MCF 10A (cell line): ENCODE results near the gene SLC6A19. TPM values are rescaled to one million over a fixed set of nuclear protein-coding genes. Genes with fewer than 3 reads are reported as not detected.

Source experiments
- Bru-seq: library from RNA; stranded (reverse); fragments of 400-500 nt; gene quantifications from one replicate; lab custom pipeline; 2021; lab: Mats Ljungman, UMichigan
- BruChase-seq, 2 experiments: library from RNA; stranded (reverse); fragments of 400-500 nt; gene quantifications; one replicate each; lab custom pipeline; 2021; lab: Mats Ljungman, UMichigan
- BruUV-seq: library from RNA; stranded (reverse); fragments of 400-500 nt; replicated peaks from 2 replicates; lab custom pipeline; 2021; lab: Mats Ljungman, UMichigan
- CTCF ChIA-PET: fragments of 300-600 bp; sonication (Branson Sonifier 250); formaldehyde crosslinking; extraction: SDS; loops from one replicate; lab custom pipeline; 2021; ENCODE audit warnings: antibody characterized with exemption, inconsistent platforms; lab: Yijun Ruan, JAX
- POLR2A ChIA-PET: fragments of 300-600, 350-650 bp; sonication (Branson Sonifier 250); formaldehyde crosslinking; extraction: SDS; loops from one replicate; lab custom pipeline; 2020; ENCODE audit warnings: antibody characterized with exemption, inconsistent platforms; lab: Yijun Ruan, JAX
- DNase-seq: peaks from one replicate; pipeline ENCODE4 v3.0.0-alpha.2; 2018; ENCODE audit not compliant: unreplicated experiment
- H3K27ac Mint-ChIP-seq: one replicate; pipeline ENCODE4 v1.8.0; 2022; ENCODE audit warnings: mild to moderate bottlenecking, low read depth, mixed read lengths; ENCODE audit not compliant: unreplicated experiment
- H3K27me3 Mint-ChIP-seq: one replicate; pipeline ENCODE4 v1.8.0; 2022; ENCODE audit warnings: mixed read lengths; ENCODE audit not compliant: insufficient read depth, unreplicated experiment
- H3K36me3 Mint-ChIP-seq: one replicate; pipeline ENCODE4 v1.8.0; 2022; ENCODE audit warnings: mild to moderate bottlenecking, moderate library complexity, mixed read lengths; ENCODE audit not compliant: insufficient read depth, unreplicated experiment
- H3K4me1 Mint-ChIP-seq: one replicate; pipeline ENCODE4 v1.8.0; 2022; ENCODE audit warnings: mixed read lengths; ENCODE audit not compliant: insufficient read depth, unreplicated experiment
- H3K4me3 Mint-ChIP-seq: one replicate; pipeline ENCODE4 v1.8.0; 2022; ENCODE audit warnings: mild to moderate bottlenecking, moderate library complexity, mixed read lengths; ENCODE audit not compliant: unreplicated experiment
- H3K9me3 Mint-ChIP-seq: one replicate; pipeline ENCODE4 v1.8.0; 2022; ENCODE audit warnings: mixed read lengths; ENCODE audit not compliant: unreplicated experiment
- CTCF ChIP-seq: fragments of 200-600 bp; IDR thresholded peaks from one replicate; pipeline ENCODE4 v1.8.0; 2022; ENCODE audit warnings: antibody characterized with exemption, mild to moderate bottlenecking; ENCODE audit not compliant: unreplicated experiment
- intact Hi-C: fragments of 100-400 bp; cut with micrococcal nuclease; formaldehyde crosslinking; loops from 2 replicates; pipeline ENCODE4 v1.14.1; 2022
- long read RNA-seq: library from polyadenylated mRNA; stranded (forward); transcript quantifications from one replicate; pipeline ENCODE4 v2.0.0, GENCODE V29; 2022
- total RNA-seq: library from RNA; stranded (reverse); gene quantifications from 2 replicates; pipeline ENCODE4 v1.2.3, GENCODE V29; 2022

Gene SLC6A19
- not detected in 2 replicates for total RNA-seq
- Bru-seq, nascent RNA: not detected
- not detected for BruChase-seq, experiment 1, labeled RNA remaining after a 6-hour chase
- BruChase-seq, experiment 2, labeled RNA remaining after a 2-hour chase: not detected
- long read RNA-seq: 0 reads

GRCh38 chr5:1201327-1202025 is at the start of gene SLC6A19:
Gene SLC6A19 (plus strand): TSS chr5:1201595. CDS start chr5:1201651, 56 bp downstream.
- ChIA-PET POLR2A (no interaction called here), CTCF (no interaction called here)
- no peaks in the 10 kb centered on the region for H3K9me3 Mint-ChIP-seq
- no peaks in the 10 kb centered on the region for H3K36me3 Mint-ChIP-seq
- H3K4me1 Mint-ChIP-seq: no peaks in the 10 kb centered on the region
- intact Hi-C loops: loop anchor here (10.0 kb wide), 1 partner anchor 143 kb away; the partner anchor contains the start of gene CLPTM1L
- BruUV-seq: no TSS peak
- no peak for TF ChIP-seq CTCF
- no peak for DNase-seq
- H3K27me3 Mint-ChIP-seq: peaks cover 22% of the 10 kb centered on the region
- H3K27ac Mint-ChIP-seq: no peak within 1 kb of the TSS
- H3K4me3 Mint-ChIP-seq: no peak within 1 kb of the TSS

GRCh38 chr5:1152156-1152555 is 49.2 kb upstream of the SLC6A19 start:
- H3K4me1 Mint-ChIP-seq: no peaks in the 10 kb centered on the region
- intact Hi-C loops: no loop called here
- peaks cover 18% of the 10 kb centered on the region for H3K27me3 Mint-ChIP-seq
- POLR2A ChIA-PET: no interaction called here
- TF ChIP-seq CTCF: no peak
- H3K4me3 Mint-ChIP-seq: no peak overlapping the region
- CTCF ChIA-PET: interaction anchor here (1.5 kb wide), 1 partner anchor 15 kb away, joined by 4 read pairs; no protein-coding TSS in a partner anchor
- H3K27ac Mint-ChIP-seq: no peak overlapping the region
- DNase-seq: no peak
- H3K9me3 Mint-ChIP-seq: peaks cover 2% of the 10 kb centered on the region
- BruUV-seq: no TSS peak
- no peaks in the 10 kb centered on the region for H3K36me3 Mint-ChIP-seq

- H3K4me3 Mint-ChIP-seq: no peak overlapping the region
- intact Hi-C loops: no loop called here
- H3K36me3 Mint-ChIP-seq: no peaks in the 10 kb centered on the region
- H3K9me3 Mint-ChIP-seq: peaks cover 9% of the 10 kb centered on the region
- H3K27me3 Mint-ChIP-seq: peaks cover 18% of the 10 kb centered on the region
- H3K4me1 Mint-ChIP-seq: no peaks in the 10 kb centered on the region
- H3K27ac Mint-ChIP-seq: no peak overlapping the region
- no peak for DNase-seq
- ChIA-PET POLR2A (no interaction called here), CTCF (interaction anchor here (1.5 kb wide), 1 partner anchor 15 kb away, joined by 4 read pairs; no protein-coding TSS in a partner anchor)
- TF ChIP-seq CTCF: no peak
- no TSS peak for BruUV-seq
Measured at GRCh38 chr5:1152771-1153282, 48.6 kb upstream of the SLC6A19 start.

GRCh38 chr5:1153428-1153827 is 48.0 kb upstream of the SLC6A19 start:
- no TSS peak for BruUV-seq
- Mint-ChIP-seq H3K27ac (no peak overlapping the region), H3K4me3 (no peak overlapping the region), H3K27me3 (peaks cover 20% of the 10 kb centered on the region), H3K4me1 (no peaks in the 10 kb centered on the region), H3K9me3 (peaks cover 10% of the 10 kb centered on the region), H3K36me3 (no peaks in the 10 kb centered on the region)
- POLR2A ChIA-PET: no interaction called here
- intact Hi-C loops: no loop called here
- no peak for DNase-seq
- TF ChIP-seq CTCF: no peak
- CTCF ChIA-PET: no interaction called here
